Activated CD4-positive, alpha-beta T cell treated with anti-CD3 and anti-CD28 coated beads for 1 hour (primary cell): ENCODE measurements around the gene ROPN1L.
"Not testable (repeated sequence)": the region's sequence is repeated elsewhere in the genome, so short reads cannot be mapped to it uniquely, and the experiment has no call there.

ENCODE experiments used
- DNase-seq: peaks from one replicate; pipeline ENCODE4 v3.0.0-alpha.2; 2020

The ROPN1L gene

GRCh38 chr5:10480237-10480985 is 38.7 kb downstream of the ROPN1L start:
- no peak for DNase-seq

GRCh38 chr5:10481241-10481935 is 39.7 kb downstream of the ROPN1L start:
- DNase-seq, result no peak

- DNase-seq, result no peak
Observed at GRCh38 chr5:10482791-10483530, 41.3 kb downstream of the ROPN1L start.

GRCh38 chr5:10484774-10485141 is 43.1 kb downstream of the ROPN1L start:
- DNase-seq, result no peak

GRCh38 chr5:10485142-10485795 is 43.6 kb downstream of the ROPN1L start:
- DNase-seq, result no peak

- DNase-seq, result no peak
Observed at GRCh38 chr5:10485897-10486296, 44.2 kb downstream of the ROPN1L start.

GRCh38 chr5:10486511-10487344 is 45.0 kb downstream of the ROPN1L start:
- DNase-seq, result no peak

- no peak for DNase-seq
Observed at GRCh38 chr5:10488144-10488543, 46.5 kb downstream of the ROPN1L start.

GRCh38 chr5:10489810-10490426 is 48.2 kb downstream of the ROPN1L start:
- DNase-seq, result no peak

GRCh38 chr5:10490927-10491672 is 49.4 kb downstream of the ROPN1L start:
- DNase-seq, result no peak

GRCh38 chr5:10491673-10492026 is 50.0 kb downstream of the ROPN1L start:
- no peak for DNase-seq

GRCh38 chr5:10493884-10494283 is 52.2 kb downstream of the ROPN1L start:
- DNase-seq, result no peak

GRCh38 chr5:10494497-10494896 is 52.8 kb downstream of the ROPN1L start:
- DNase-seq, result not testable (repeated sequence)

GRCh38 chr5:10497554-10497953 is 55.9 kb downstream of the ROPN1L start:
- no peak for DNase-seq

- no peak for DNase-seq
Observed at GRCh38 chr5:10498350-10498749, 56.7 kb downstream of the ROPN1L start.

GRCh38 chr5:10499066-10499465 is 57.4 kb downstream of the ROPN1L start:
- DNase-seq, result no peak

GRCh38 chr5:10499776-10500175 is 58.1 kb downstream of the ROPN1L start:
- no peak for DNase-seq

- DNase-seq, result no peak
Observed at GRCh38 chr5:10500669-10501068, 59.0 kb downstream of the ROPN1L start.

- no peak for DNase-seq
Observed at GRCh38 chr5:10501554-10502075, 59.9 kb downstream of the ROPN1L start.

- no peak for DNase-seq
Observed at GRCh38 chr5:10502130-10502529, 60.5 kb downstream of the ROPN1L start.

GRCh38 chr5:10502578-10502977 is 60.9 kb downstream of the ROPN1L start:
- no peak for DNase-seq
